GM23338 (cell line): ENCODE measurements around the gene PGF.

Experiments
- CTCF ChIP-seq, 2 experiments: fragments of 200-600 bp in 1 of 2; sonication (generic) in 1 of 2; conservative IDR thresholded peaks; 2 replicates each; pipeline versions ENCODE4 v1.5.1 to v1.6.1; 2016 to 2017; ENCODE audit warnings: antibody characterized with exemption in 2 of 2, low read depth in 2 of 2, mild to moderate bottlenecking in 2 of 2, moderate library complexity in 1 of 2
- EZH2 ChIP-seq: fragments of 200-600 bp; sonication (generic); IDR thresholded peaks from one replicate; pipeline ENCODE4 v1.8.0; 2017; ENCODE audit warnings: antibody characterized with exemption, mild to moderate bottlenecking, low read depth; ENCODE audit not compliant: unreplicated experiment
- EZH2phosphoT487 ChIP-seq: fragments of 200-600 bp; sonication (generic); IDR thresholded peaks from one replicate; pipeline ENCODE4 v1.8.1; 2018; ENCODE audit warnings: antibody characterized with exemption; ENCODE audit not compliant: unreplicated experiment
- REST ChIP-seq: IDR thresholded peaks from one replicate; pipeline ENCODE4 v1.6.1; 2018; ENCODE audit warnings: antibody characterized with exemption; ENCODE audit not compliant: unreplicated experiment

GRCh38 chr14:74915826-74916225 lies 39.6 kb downstream of the PGF start:
- no peak for TF ChIP-seq CTCF (conservative IDR thresholded peaks at IDR 0.05; ENCODE audit: low read depth in 2 of 2)
- TF ChIP-seq REST = no peak
- TF ChIP-seq EZH2 = no peak
- TF ChIP-seq EZH2phosphoT487 = no peak
